HUES48 (cell line): ENCODE data around the gene GNB3.

ENCODE experiments used
- H3K27ac ChIP-seq: one replicate; pipeline ENCODE4 v1.7.0; 2013; ENCODE audit warnings: low read depth, low read length, inconsistent platforms
- H3K27me3 ChIP-seq: 2 replicates; pipeline ENCODE4 v1.6.1; 2013; ENCODE audit warnings: mild to moderate bottlenecking, low read length; ENCODE audit not compliant: control insufficient read depth, insufficient read depth
- H3K36me3 ChIP-seq: 2 replicates; pipeline ENCODE4 v1.6.1; 2013; ENCODE audit warnings: low read length; ENCODE audit not compliant: control insufficient read depth, insufficient read depth
- H3K4me1 ChIP-seq: 2 replicates; pipeline ENCODE4 v1.6.1; 2013; ENCODE audit warnings: mild to moderate bottlenecking, low read length; ENCODE audit not compliant: control insufficient read depth, insufficient read depth
- H3K4me3 ChIP-seq: 2 replicates; pipeline ENCODE4 v1.5.1; 2013; ENCODE audit warnings: mild to moderate bottlenecking, low read depth, low read length
- H3K9ac ChIP-seq: 2 replicates; pipeline ENCODE4 v1.6.1; 2013; ENCODE audit warnings: mild to moderate bottlenecking, low read depth, low read length, moderate library complexity
- H3K9me3 ChIP-seq: 2 replicates; pipeline ENCODE4 v1.6.1; 2013; ENCODE audit warnings: low read length; ENCODE audit not compliant: control insufficient read depth, insufficient read depth

Gene GNB3

GRCh38 chr12:6851153-6851920 is 10.6 kb downstream of the GNB3 start, which contains the start of gene CDCA3:
TSS of gene CDCA3 (minus strand) at chr12:6851286. CDS start at chr12:6850952, 334 bp downstream.
- Histone ChIP-seq H3K4me1 (peaks cover 10% of the 10 kb centered on the region), H3K9ac (peak within 1 kb of the TSS; percentile 62), H3K36me3 (peaks cover 47% of the 10 kb centered on the region), H3K27ac (peak within 1 kb of the TSS; percentile 85), H3K27me3 (no peaks in the 10 kb centered on the region), H3K4me3 (peak within 1 kb of the TSS; percentile 88), H3K9me3 (no peaks in the 10 kb centered on the region)

DNA sequence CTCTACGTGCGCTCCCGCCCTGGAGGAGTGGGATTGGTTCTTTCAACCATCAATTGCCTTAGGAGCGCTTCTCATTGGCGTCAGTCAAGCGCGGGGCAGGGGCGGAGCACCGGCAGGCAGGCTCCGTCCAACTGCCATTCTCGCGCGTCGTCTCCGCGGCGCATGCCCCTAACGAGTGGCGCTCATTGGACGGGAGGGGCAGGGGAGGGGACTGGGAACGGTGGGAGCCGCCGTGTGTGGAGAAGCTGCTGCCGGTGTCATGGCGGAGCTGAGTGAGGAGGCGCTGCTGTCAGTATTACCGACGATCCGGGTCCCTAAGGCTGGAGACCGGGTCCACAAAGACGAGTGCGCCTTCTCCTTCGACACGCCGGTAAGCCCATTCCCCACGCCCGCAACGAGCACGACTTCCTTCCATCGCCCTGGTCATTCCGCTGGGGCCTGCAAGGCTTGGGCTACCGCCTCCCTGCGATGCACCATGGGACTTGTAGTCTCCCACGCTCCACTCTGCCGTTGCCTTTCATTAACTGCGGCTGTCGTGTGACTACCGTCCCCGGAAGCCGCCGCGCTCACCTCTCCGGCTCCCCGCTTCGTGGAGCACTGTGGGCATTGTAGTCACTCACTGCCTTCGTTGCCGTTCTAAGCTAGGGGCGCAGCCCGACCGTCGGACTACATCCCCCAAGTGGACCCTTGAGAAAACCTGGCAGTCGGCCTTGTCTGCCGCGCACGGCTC is 11.4 kb downstream of the GNB3 start, which contains the start of gene USP5:
USP5 (plus strand) TSS at position 230 of the 730 bp plus-strand sequence; CDS start at position 260, 30 bp downstream.
- H3K9me3 ChIP-seq: no peaks in the 10 kb centered on the region
- H3K36me3 ChIP-seq: peaks cover 47% of the 10 kb centered on the region
- peak within 1 kb of the TSS; percentile 88 for H3K4me3 ChIP-seq
- H3K4me1 ChIP-seq: peaks cover 10% of the 10 kb centered on the region
- peak within 1 kb of the TSS; percentile 85 for H3K27ac ChIP-seq
- peak within 1 kb of the TSS; percentile 62 for H3K9ac ChIP-seq
- no peaks in the 10 kb centered on the region for H3K27me3 ChIP-seq

- peak overlapping the region; percentile 77 for H3K27ac ChIP-seq
- H3K9me3 ChIP-seq: no peaks in the 10 kb centered on the region
- H3K9ac ChIP-seq: no peak overlapping the region
- no peaks in the 10 kb centered on the region for H3K27me3 ChIP-seq
- H3K36me3 ChIP-seq: peaks cover 47% of the 10 kb centered on the region
- peak overlapping the region; percentile 88 for H3K4me3 ChIP-seq
- peaks cover 10% of the 10 kb centered on the region for H3K4me1 ChIP-seq
Measured at GRCh38 chr12:6852651-6853354, 12.1 kb downstream of the GNB3 start.

GRCh38 chr12:6853626-6854025 is 12.9 kb downstream of the GNB3 start:
- Histone ChIP-seq H3K27me3 (no peaks in the 10 kb centered on the region), H3K4me3 (no peak overlapping the region; the same call in 1 of the 2 replicates), H3K9ac (no peak overlapping the region), H3K9me3 (no peaks in the 10 kb centered on the region), H3K4me1 (peaks cover 10% of the 10 kb centered on the region), H3K27ac (peak overlapping the region; percentile 77), H3K36me3 (peaks cover 49% of the 10 kb centered on the region)

GRCh38 chr12:6854036-6854435 is 13.3 kb downstream of the GNB3 start:
- Histone ChIP-seq H3K4me3 (no peak overlapping the region), H3K27ac (no peak overlapping the region), H3K27me3 (no peaks in the 10 kb centered on the region), H3K9me3 (no peaks in the 10 kb centered on the region), H3K9ac (no peak overlapping the region), H3K36me3 (peaks cover 49% of the 10 kb centered on the region), H3K4me1 (peaks cover 10% of the 10 kb centered on the region)

GRCh38 chr12:6855322-6855721 is 14.6 kb downstream of the GNB3 start:
- H3K9ac ChIP-seq: no peak overlapping the region
- peaks cover 52% of the 10 kb centered on the region for H3K36me3 ChIP-seq
- H3K27me3 ChIP-seq: no peaks in the 10 kb centered on the region
- H3K4me3 ChIP-seq: no peak overlapping the region
- peaks cover 10% of the 10 kb centered on the region for H3K4me1 ChIP-seq
- H3K9me3 ChIP-seq: no peaks in the 10 kb centered on the region
- no peak overlapping the region for H3K27ac ChIP-seq

DNA sequence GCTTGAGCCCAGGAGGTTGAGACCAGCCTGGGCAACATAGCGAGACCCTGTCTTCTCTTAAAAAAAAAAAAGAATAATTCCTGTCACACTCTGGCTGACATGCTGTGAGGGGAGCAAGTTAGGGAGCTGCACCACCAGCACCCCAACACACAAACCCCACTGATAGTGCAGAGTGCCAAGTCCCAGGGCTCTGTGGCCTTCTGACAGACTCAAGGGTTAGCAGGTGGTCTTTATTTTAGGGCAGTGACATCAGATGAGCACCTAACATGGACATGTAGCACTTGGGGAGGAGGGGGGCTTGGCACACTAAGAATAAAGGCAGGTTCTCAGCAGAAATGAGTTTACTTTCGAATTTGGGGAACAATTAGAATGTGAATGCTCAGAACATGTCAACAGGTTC is 18.1 kb downstream of the GNB3 start:
- Histone ChIP-seq H3K36me3 (peaks cover 86% of the 10 kb centered on the region), H3K27ac (no peak overlapping the region), H3K27me3 (no peaks in the 10 kb centered on the region), H3K4me1 (0 out of 2 replicates have a peak, but pooled peaks cover under 1% of the 10 kb centered on the region), H3K4me3 (no peak overlapping the region), H3K9ac (no peak overlapping the region), H3K9me3 (no peaks in the 10 kb centered on the region)

GRCh38 chr12:6860116-6860515 is 19.4 kb downstream of the GNB3 start:
- H3K4me3 ChIP-seq: no peak overlapping the region
- peaks cover 97% of the 10 kb centered on the region for H3K36me3 ChIP-seq
- no peaks in the 10 kb centered on the region for H3K4me1 ChIP-seq
- no peak overlapping the region for H3K9ac ChIP-seq
- H3K9me3 ChIP-seq: no peaks in the 10 kb centered on the region
- H3K27me3 ChIP-seq: no peaks in the 10 kb centered on the region
- H3K27ac ChIP-seq: no peak overlapping the region

- Histone ChIP-seq H3K36me3 (peaks cover 97% of the 10 kb centered on the region), H3K4me3 (no peak overlapping the region), H3K9me3 (no peaks in the 10 kb centered on the region), H3K9ac (no peak overlapping the region), H3K4me1 (peaks cover 4% of the 10 kb centered on the region), H3K27ac (no peak overlapping the region), H3K27me3 (no peaks in the 10 kb centered on the region)
Measured at GRCh38 chr12:6860942-6861341, 20.2 kb downstream of the GNB3 start.

DNA sequence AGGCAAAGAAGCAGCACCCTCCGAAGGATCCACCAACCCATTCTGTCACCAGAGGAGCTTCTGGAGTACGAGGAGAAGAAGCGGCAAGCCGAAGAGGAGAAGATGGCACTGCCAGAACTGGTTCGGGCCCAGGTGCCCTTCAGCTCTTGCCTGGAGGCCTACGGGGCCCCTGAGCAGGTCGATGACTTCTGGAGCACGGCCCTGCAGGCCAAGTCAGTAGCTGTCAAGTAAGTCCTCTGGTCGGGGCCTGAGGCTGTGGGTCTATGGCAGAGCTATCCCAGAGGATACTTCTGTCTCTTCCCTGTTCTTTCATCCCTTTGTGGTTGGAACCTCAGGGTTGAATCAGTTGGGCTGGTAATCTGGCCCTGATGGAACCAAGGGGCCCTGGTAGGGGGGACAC is 20.7 kb downstream of the GNB3 start:
- H3K9ac ChIP-seq: no peak overlapping the region
- peaks cover 94% of the 10 kb centered on the region for H3K36me3 ChIP-seq
- no peaks in the 10 kb centered on the region for H3K9me3 ChIP-seq
- H3K4me1 ChIP-seq: peaks cover 7% of the 10 kb centered on the region
- H3K4me3 ChIP-seq: no peak overlapping the region
- H3K27ac ChIP-seq: no peak overlapping the region
- H3K27me3 ChIP-seq: no peaks in the 10 kb centered on the region
